Adipocyte (in vitro differentiated cells): ENCODE results near the gene HLX.

Experiments
- DNase-seq: peaks from one replicate; pipeline ENCODE4 v3.0.0-alpha.2; 2015; ENCODE audit warnings: low read depth
- H3K27me3 ChIP-seq: replicated peaks from 2 replicates; pipeline ENCODE4 v1.7.0; 2013; ENCODE audit warnings: mild to moderate bottlenecking, low read length, moderate library complexity; ENCODE audit not compliant: control insufficient read depth, insufficient read depth
- H3K36me3 ChIP-seq: 2 replicates; pipeline ENCODE4 v1.7.0; 2013; ENCODE audit warnings: low read length, mild to moderate bottlenecking, moderate library complexity; ENCODE audit not compliant: control insufficient read depth, insufficient read depth, severe bottlenecking
- H3K4me1 ChIP-seq: 2 replicates; pipeline ENCODE4 v1.7.0; 2013; ENCODE audit warnings: mild to moderate bottlenecking, low read length, moderate library complexity; ENCODE audit not compliant: control insufficient read depth, insufficient read depth
- H3K4me3 ChIP-seq: 2 replicates; pipeline ENCODE4 v1.7.0; 2013; ENCODE audit warnings: mild to moderate bottlenecking, low read length, moderate library complexity
- H3K9ac ChIP-seq: 2 replicates; pipeline ENCODE4 v1.7.0; 2013; ENCODE audit warnings: mild to moderate bottlenecking, low read length, moderate library complexity
- H3K9me3 ChIP-seq: 2 replicates; pipeline ENCODE4 v1.7.0; 2013; ENCODE audit warnings: mild to moderate bottlenecking, low read length, moderate library complexity; ENCODE audit not compliant: control insufficient read depth

HLX gene

GRCh38 chr1:220905650-220906560 is 26.7 kb downstream of the HLX start:
- DNase-seq = no peak
- H3K36me3 ChIP-seq = no peaks in the 10 kb centered on the region

GRCh38 chr1:220906561-220907334 is 27.5 kb downstream of the HLX start:
- Histone ChIP-seq H3K27me3 (no peaks in the 10 kb centered on the region), H3K9me3 (no peaks in the 10 kb centered on the region), H3K9ac (no peak overlapping the region), H3K36me3 (no peaks in the 10 kb centered on the region), H3K4me3 (no peak overlapping the region), H3K4me1 (no peaks in the 10 kb centered on the region)
- DNase-seq = peak; percentile 90

More at GRCh38 chr1:220905650-220906560, 26.7 kb downstream of the HLX start:
- Histone ChIP-seq H3K9ac (no peak overlapping the region), H3K4me1 (no peaks in the 10 kb centered on the region), H3K4me3 (no peak overlapping the region), H3K27me3 (no peaks in the 10 kb centered on the region), H3K9me3 (no peaks in the 10 kb centered on the region)

- Histone ChIP-seq H3K4me1 (no peaks in the 10 kb centered on the region), H3K27me3 (no peaks in the 10 kb centered on the region), H3K4me3 (no peak overlapping the region), H3K36me3 (no peaks in the 10 kb centered on the region), H3K9ac (no peak overlapping the region), H3K9me3 (no peaks in the 10 kb centered on the region)
- peak; percentile 39 for DNase-seq
Measured at GRCh38 chr1:220908757-220909156, 29.5 kb downstream of the HLX start.

- no peak overlapping the region for H3K9ac ChIP-seq
- H3K4me1 ChIP-seq = peaks cover 4% of the 10 kb centered on the region
- H3K9me3 ChIP-seq = no peaks in the 10 kb centered on the region
- no peaks in the 10 kb centered on the region for H3K27me3 ChIP-seq
- no peak overlapping the region for H3K4me3 ChIP-seq
- DNase-seq = no peak
- no peaks in the 10 kb centered on the region for H3K36me3 ChIP-seq
Measured at GRCh38 chr1:220910021-220910420, 30.8 kb downstream of the HLX start.

- no peak overlapping the region for H3K4me3 ChIP-seq
- H3K27me3 ChIP-seq = no peaks in the 10 kb centered on the region
- no peaks in the 10 kb centered on the region for H3K36me3 ChIP-seq
- no peak for DNase-seq
- H3K9me3 ChIP-seq = no peaks in the 10 kb centered on the region
- peaks cover 5% of the 10 kb centered on the region for H3K4me1 ChIP-seq
- no peak overlapping the region for H3K9ac ChIP-seq
Measured at GRCh38 chr1:220914283-220915116, 35.3 kb downstream of the HLX start.

- no peaks in the 10 kb centered on the region for H3K27me3 ChIP-seq
- no peak overlapping the region for H3K4me3 ChIP-seq
Measured at GRCh38 chr1:220915117-220915440, 35.8 kb downstream of the HLX start.

GRCh38 chr1:220915954-220916353 is 36.7 kb downstream of the HLX start:
- no peaks in the 10 kb centered on the region for H3K9me3 ChIP-seq
- H3K4me3 ChIP-seq = no peak overlapping the region
- H3K9ac ChIP-seq = no peak overlapping the region
- H3K27me3 ChIP-seq = no peaks in the 10 kb centered on the region
- DNase-seq = no peak
- H3K36me3 ChIP-seq = no peaks in the 10 kb centered on the region
- H3K4me1 ChIP-seq = peaks cover 5% of the 10 kb centered on the region

More at GRCh38 chr1:220915117-220915440, 35.8 kb downstream of the HLX start:
- no peak for DNase-seq
- H3K36me3 ChIP-seq = no peaks in the 10 kb centered on the region
- H3K9ac ChIP-seq = no peak overlapping the region
- H3K4me1 ChIP-seq = peaks cover 5% of the 10 kb centered on the region
- H3K9me3 ChIP-seq = no peaks in the 10 kb centered on the region

- H3K4me1 ChIP-seq = peaks cover 5% of the 10 kb centered on the region
- no peak overlapping the region for H3K9ac ChIP-seq
- no peaks in the 10 kb centered on the region for H3K36me3 ChIP-seq
- no peak for DNase-seq
- H3K4me3 ChIP-seq = no peak overlapping the region
- no peaks in the 10 kb centered on the region for H3K27me3 ChIP-seq
- no peaks in the 10 kb centered on the region for H3K9me3 ChIP-seq
Measured at GRCh38 chr1:220917101-220917500, 37.9 kb downstream of the HLX start.

GRCh38 chr1:220917535-220918209 is 38.4 kb downstream of the HLX start:
- Histone ChIP-seq H3K9me3 (no peaks in the 10 kb centered on the region), H3K9ac (no peak overlapping the region), H3K4me3 (no peak overlapping the region), H3K36me3 (no peaks in the 10 kb centered on the region), H3K27me3 (no peaks in the 10 kb centered on the region), H3K4me1 (peaks cover 5% of the 10 kb centered on the region)
- DNase-seq = no peak

GRCh38 chr1:220918285-220918951 is 39.2 kb downstream of the HLX start:
- H3K27me3 ChIP-seq = no peaks in the 10 kb centered on the region
- DNase-seq = no peak
- H3K36me3 ChIP-seq = no peaks in the 10 kb centered on the region
- no peak overlapping the region for H3K9ac ChIP-seq
- H3K4me1 ChIP-seq = peaks cover 5% of the 10 kb centered on the region
- H3K9me3 ChIP-seq = no peaks in the 10 kb centered on the region
- no peak overlapping the region for H3K4me3 ChIP-seq
